ENCODE data around the gene CCDC170. TPM values are rescaled to one million over a fixed set of nuclear protein-coding genes. Genes with fewer than 3 reads are reported as not detected.
"Not testable (repeated sequence)": the region's sequence is repeated elsewhere in the genome, so short reads cannot be mapped to it uniquely, and the experiment has no call there.

Gene CCDC170
- total and polyA plus RNA-seq, 9 donors = 3.8 to 19.8 (median 8.9) TPM

DNA sequence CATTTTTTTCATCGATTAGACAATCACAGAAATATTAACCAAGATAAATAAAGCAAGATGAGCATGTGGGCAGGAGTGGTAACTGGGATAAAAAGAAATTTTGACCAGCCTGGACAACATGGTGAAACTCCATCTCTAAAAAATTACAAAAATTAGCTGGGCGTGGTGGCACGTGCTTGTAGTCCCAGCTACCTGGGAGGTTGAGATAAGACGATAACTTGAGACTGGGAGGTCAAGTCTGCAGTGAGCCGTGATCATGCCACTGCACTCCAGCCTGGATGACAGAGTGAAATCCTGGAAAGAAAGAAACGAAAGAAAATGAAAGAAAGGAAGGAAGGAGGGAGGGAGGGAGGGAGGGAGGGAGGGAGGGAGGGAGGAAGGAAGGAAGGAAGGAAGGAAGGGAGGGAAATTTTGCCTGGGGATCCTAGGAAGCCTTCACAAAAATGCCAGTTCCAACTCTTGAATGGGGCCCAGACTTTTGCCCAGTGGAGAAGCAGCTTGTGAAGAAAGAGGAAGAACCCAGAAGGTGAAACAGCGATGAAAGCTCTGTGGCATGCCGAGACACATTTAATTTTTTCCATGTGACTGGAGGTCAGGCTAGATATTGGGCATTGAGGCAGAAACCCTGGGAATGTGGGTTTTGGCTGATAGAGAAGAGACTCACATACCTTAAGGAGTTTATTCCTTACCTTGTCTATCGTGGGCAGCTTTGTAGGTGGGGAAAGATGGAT, 20.3 kb downstream of the CCDC170 start:
- no peak overlapping the region for H3K27ac ChIP-seq
- H3K36me3 ChIP-seq = no peaks in the 10 kb centered on the region
- no peaks in the 10 kb centered on the region for H3K4me1 ChIP-seq (ENCODE audit: insufficient read depth)
- no peak overlapping the region for H3K4me3 ChIP-seq
- no peak for DNase-seq
- no peaks in the 10 kb centered on the region for H3K9me3 ChIP-seq
- H3K27me3 ChIP-seq = no peaks in the 10 kb centered on the region
- intact Hi-C loops (cut with DNase I) = no loop called here
- WGBS, 3 donors = 87 to 89% (median 88%) methylated on average over 9 of the region's 9 CpGs
- TF ChIP-seq EP300 (IDR thresholded peaks at IDR 0.05) (no peak), POLR2A (IDR thresholded peaks at IDR 0.05) (no peak)
- TF ChIP-seq, protein P1, sequence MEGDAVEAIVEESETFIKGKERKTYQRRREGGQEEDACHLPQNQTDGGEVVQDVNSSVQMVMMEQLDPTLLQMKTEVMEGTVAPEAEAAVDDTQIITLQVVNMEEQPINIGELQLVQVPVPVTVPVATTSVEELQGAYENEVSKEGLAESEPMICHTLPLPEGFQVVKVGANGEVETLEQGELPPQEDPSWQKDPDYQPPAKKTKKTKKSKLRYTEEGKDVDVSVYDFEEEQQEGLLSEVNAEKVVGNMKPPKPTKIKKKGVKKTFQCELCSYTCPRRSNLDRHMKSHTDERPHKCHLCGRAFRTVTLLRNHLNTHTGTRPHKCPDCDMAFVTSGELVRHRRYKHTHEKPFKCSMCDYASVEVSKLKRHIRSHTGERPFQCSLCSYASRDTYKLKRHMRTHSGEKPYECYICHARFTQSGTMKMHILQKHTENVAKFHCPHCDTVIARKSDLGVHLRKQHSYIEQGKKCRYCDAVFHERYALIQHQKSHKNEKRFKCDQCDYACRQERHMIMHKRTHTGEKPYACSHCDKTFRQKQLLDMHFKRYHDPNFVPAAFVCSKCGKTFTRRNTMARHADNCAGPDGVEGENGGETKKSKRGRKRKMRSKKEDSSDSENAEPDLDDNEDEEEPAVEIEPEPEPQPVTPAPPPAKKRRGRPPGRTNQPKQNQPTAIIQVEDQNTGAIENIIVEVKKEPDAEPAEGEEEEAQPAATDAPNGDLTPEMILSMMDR (IDR thresholded peaks at IDR 0.05) = no peak

DNA sequence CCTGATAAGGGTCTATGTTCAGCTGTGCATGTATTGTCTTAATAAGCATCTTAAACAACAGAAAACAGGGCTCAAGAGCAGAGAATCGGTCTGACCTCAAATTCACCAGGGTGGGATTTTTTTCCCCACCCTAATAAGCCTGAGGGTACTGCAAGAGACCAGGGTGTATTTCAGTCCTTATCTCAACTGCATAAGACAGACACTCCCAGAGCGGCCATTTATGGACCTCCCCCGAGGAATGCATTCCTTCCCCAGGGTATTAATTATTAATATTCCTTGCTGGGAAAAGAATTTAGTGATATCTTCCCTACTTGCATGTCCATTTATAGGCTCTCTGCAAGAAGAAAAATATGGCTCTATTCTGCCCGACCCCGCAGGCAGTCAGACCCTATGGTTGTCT, 25.2 kb downstream of the CCDC170 start:
- H3K27ac ChIP-seq; H3K27me3 ChIP-seq; DNase-seq; H3K9me3 ChIP-seq; intact Hi-C loops (cut with DNase I); H3K36me3 ChIP-seq; H3K4me3 ChIP-seq; H3K4me1 ChIP-seq (ENCODE audit: insufficient read depth): not testable (repeated sequence)
- 91 to 95% (median 94%) methylated on average over 5 of the region's 5 CpGs for WGBS, 3 donors

DNA sequence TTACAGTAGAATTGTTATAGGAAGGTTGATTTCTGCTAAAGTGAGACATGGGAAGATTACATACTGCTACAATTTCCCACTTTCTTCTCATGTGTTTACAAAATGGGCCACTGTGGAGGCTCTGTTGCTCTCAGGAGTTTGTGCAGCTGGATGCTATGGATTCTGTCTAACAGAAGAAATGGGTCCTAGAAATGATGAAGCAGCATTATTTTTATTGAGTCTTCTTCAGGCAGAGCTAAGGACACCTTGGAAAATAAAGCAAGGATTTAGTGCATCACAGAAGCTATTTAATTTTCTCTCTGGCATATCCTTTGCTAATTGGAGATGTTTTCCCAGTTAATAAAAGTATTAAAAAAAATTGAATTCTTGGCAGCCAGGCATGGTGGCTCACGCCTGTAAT, 29.2 kb downstream of the CCDC170 start:
- no peaks in the 10 kb centered on the region for H3K36me3 ChIP-seq
- TF ChIP-seq POLR2A (IDR thresholded peaks at IDR 0.05) = no peak
- TF ChIP-seq, protein P1 (IDR thresholded peaks at IDR 0.05) = no peak
- TF ChIP-seq EP300 (IDR thresholded peaks at IDR 0.05) = no peak
- H3K27me3 ChIP-seq = no peaks in the 10 kb centered on the region
- no peak overlapping the region for H3K27ac ChIP-seq
- H3K4me3 ChIP-seq = no peak overlapping the region
- WGBS, 3 donors = 50 to 89% (median 88%) methylated on average over 1 of the region's 1 CpG
- H3K9me3 ChIP-seq = no peaks in the 10 kb centered on the region
- no peak for DNase-seq
- H3K4me1 ChIP-seq (ENCODE audit: insufficient read depth) = no peaks in the 10 kb centered on the region
- intact Hi-C loops (cut with DNase I) = no loop called here

DNA sequence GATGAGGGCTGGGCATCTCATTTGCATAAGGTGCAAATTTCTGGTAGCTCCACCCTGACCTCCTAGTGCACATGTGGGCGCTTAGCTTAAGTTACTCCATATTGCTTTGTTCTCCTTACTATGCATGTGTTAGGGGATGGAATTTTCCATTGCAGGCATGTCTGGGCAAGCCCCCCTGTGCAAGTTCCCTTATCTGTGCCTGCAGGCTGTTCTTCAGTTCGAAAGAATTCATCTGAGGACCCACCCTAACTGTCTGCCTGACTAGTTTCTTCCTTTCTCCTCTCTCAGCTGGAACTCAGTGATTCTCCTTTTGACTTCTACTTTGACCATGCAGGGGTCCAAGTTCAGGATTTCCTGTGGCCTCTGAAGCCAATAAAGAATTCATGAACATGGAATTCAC, 30.2 kb downstream of the CCDC170 start:
- WGBS, 3 donors = 88 to 92% (median 90%) methylated on average over 2 of the region's 2 CpGs

DNA sequence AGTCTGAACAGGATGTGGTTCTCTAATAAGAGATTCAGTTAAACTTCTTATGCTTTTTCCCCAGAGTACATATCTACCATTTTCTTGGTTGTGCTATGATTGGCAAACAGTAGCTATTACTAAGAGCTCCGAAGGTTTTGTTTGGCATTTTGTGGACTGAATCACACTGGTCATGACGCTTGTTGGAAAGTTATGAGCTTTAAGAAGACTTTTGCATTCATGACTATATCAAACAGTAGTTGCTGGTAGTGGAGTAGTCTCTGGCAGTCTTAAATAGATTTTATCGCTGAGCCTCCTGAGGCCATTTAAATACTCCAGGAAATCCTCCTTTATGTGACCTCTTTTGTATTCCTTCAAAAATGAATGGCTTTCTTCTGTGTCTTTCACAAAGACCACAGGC, 40.8 kb downstream of the CCDC170 start:
- Histone ChIP-seq H3K36me3 (no peaks in the 10 kb centered on the region), H3K4me1 (ENCODE audit: insufficient read depth) (no peaks in the 10 kb centered on the region), H3K4me3 (no peak overlapping the region), H3K9me3 (no peaks in the 10 kb centered on the region), H3K27ac (no peak overlapping the region), H3K27me3 (no peaks in the 10 kb centered on the region)
- intact Hi-C loops (cut with DNase I) = no loop called here
- 85 to 95% (median 88%) methylated on average over 3 of the region's 3 CpGs for WGBS, 3 donors
- DNase-seq = no peak
- TF ChIP-seq POLR2A (IDR thresholded peaks at IDR 0.05) (no peak), EP300 (IDR thresholded peaks at IDR 0.05) (no peak)
- TF ChIP-seq, protein P1 (IDR thresholded peaks at IDR 0.05) = no peak

More for the DNA sequence above, 30.2 kb downstream of the CCDC170 start:
- H3K36me3 ChIP-seq = no peaks in the 10 kb centered on the region
- no peak for DNase-seq
- no peaks in the 10 kb centered on the region for H3K27me3 ChIP-seq
- no peaks in the 10 kb centered on the region for H3K9me3 ChIP-seq
- H3K4me3 ChIP-seq = no peak overlapping the region
- TF ChIP-seq POLR2A (IDR thresholded peaks at IDR 0.05) (no peak), EP300 (IDR thresholded peaks at IDR 0.05) (no peak)
- TF ChIP-seq, protein P1 (IDR thresholded peaks at IDR 0.05) = no peak
- H3K4me1 ChIP-seq (ENCODE audit: insufficient read depth) = no peaks in the 10 kb centered on the region
- intact Hi-C loops (cut with DNase I) = no loop called here
- H3K27ac ChIP-seq = no peak overlapping the region
